Endometrial microvascular endothelial cells (primary cell): ENCODE data around the gene DEDD. TPM values are rescaled to one million over a fixed set of nuclear protein-coding genes. Genes with fewer than 3 reads are reported as not detected.

Experiments used
- in situ Hi-C: cut with HindIII; loops from 2 replicates; pipeline ENCODE4 v1.10.0; 2017; ENCODE audit warnings: low sequenced_read_pairs, low pct_unique_long_range_greater_than_20kb; ENCODE audit errors: inconsistent ontology term
- total RNA-seq: library from RNA; depleted of rRNA; stranded (reverse); fragments of >200 nt; gene quantifications from one replicate; pipeline ENCODE4 v1.2.3, GENCODE V29; 2015; ENCODE audit errors: inconsistent ontology term

The DEDD gene
- total RNA-seq, 1 donor from 2014 or later: 28.3 TPM

DNA sequence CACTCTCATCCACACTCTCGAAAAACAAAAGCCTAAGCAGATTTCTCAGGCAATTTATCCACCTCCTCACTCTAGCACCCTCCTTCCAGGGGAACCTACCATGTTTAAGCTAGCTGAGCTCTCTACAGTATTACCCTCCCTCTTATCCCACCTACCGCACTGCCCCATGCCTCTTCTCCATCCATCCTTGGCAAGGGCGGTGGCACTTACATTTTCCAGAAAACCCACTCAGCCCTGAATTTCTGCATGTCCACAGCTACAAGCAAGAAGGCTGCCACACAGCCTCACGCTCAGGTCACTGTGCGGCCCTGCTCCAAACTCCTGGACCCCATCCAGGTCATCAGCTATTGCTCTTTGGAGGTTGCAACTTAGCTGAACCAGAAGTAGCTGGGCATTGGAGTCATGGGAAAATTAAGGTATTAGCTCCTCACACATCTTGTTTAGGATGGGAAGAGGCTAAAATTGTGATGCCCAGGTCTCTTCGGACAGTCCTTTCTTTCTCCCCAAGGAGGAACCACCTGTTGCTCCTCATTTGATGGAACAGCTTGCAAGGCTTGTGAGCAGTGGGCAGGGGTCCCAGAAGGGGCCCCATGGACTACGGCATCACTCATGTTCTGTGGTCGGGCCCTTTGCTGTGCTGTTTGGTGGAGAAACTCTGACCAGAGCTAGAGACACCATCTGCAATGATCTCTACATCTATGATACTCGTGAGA, 33.2 kb downstream of the DEDD start:
- in situ Hi-C loops: loop anchor here (10.0 kb wide), 1 partner anchor 54 kb away; the partner anchor contains the start of gene USF1

DNA sequence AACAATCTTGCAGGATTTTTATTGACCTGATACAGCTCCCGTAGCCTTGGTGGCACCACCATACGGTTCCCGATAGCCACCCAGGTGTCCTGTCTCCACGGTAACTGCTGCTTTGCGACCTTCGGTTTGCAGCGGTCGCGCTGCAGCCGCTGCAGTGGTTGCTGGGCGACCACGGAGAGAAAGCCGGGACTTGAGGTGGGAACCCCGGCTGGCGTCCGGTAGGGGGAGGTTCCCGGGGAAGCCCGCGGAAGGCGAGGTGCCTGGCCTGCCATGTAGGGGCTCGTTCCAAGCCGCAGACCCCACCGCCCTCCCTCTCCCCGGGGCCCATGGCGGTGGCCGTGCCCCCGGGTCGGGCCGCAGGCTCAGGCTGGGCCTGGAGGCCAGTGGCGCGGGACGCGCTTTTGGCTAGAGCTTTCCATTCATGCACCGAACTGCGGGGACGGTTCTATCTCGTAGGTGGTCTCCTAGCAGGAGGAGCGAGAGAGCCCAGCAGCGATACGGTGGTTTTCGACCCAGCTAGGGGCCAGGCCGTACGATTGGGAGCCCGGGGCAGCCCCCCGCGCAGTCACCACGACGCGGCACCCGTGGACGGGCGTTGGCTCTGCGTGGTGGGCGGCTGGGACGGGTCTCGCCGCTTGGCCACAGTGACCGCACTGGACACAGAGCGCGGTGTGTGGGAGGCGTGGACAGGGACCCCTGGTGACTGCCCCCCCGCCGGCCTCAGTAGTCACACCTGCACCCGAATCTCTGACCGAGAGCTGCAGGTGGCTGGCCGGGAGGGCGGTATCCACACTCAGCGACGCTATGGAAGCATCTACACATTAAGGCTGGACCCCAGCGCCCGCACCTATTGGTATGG, 34.0 kb downstream of the DEDD start, which contains the start of gene KLHDC9:
Gene KLHDC9 (plus strand): TSS at position 152 of the 859 bp plus-strand sequence. CDS start 175 bp downstream, at position 327.
- in situ Hi-C loops: loop anchor here (10.0 kb wide), 1 partner anchor 54 kb away; the partner anchor contains the start of gene USF1

DNA sequence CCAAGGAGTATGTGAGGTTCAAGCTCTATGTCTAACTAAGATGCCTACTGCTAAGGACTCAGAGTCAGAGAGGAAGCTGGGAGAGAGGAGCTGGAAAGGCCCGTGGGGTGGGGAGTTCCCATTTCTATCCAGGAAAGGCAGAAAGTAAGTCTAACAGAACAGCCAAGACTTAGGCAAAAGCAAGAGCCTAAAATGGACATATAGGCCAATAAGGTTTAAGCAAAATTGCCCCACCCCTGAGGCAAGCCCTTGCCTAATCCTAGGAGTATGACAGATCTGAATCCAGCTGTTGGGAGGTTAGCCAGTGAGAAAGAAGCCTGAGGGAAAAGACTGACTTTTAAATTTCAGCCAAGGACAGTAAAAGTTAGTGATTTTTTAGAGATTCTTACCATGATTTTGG, 35.9 kb downstream of the DEDD start:
- in situ Hi-C loops: loop anchor here (10.0 kb wide), 1 partner anchor 52 kb away; the partner anchor contains the start of gene USF1

DNA sequence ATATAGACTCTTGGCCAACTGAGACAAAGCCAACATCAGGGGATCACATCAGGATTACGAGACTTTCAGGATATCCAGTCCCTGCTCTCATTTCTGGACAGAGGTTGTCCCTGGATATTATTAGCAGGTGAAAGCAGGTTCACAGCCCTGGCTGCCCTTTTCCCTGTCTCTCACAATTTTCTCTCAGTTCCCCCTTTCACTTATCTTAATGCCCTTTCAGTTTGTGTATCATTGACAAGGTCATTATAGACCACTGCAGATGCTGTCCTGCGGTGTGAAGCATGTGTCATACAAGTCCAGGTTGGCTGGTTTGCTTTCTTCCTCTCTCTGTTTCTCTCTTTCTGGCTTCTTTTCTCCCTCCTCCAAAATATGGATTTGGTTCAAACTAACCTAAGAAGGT, 36.5 kb downstream of the DEDD start:
- in situ Hi-C loops: loop anchor here (10.0 kb wide), 1 partner anchor 51 kb away; the partner anchor contains the start of gene USF1

DNA sequence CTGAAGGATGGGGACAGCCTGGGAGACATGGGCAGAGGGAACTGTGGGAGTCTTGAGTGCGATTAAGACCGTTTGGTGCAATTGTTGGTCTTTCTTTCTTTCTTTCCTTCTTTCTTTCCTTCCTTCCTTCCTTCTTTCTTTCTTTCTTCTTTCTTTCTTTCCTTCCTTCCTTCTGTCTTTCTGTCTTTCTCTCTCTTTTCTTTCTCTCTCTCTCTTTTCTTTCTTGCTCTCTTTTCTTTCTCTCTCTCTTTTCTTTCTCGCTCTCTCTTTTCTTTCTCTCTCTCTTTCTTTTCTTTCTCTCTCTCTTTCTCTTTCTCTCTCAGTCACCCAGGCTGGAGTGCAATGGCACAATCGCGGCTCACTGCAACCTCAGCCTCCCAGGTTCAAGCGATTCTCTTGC, 37.2 kb downstream of the DEDD start:
- in situ Hi-C loops: loop anchor here (10.0 kb wide), 1 partner anchor 50 kb away; the partner anchor contains the start of gene USF1

DNA sequence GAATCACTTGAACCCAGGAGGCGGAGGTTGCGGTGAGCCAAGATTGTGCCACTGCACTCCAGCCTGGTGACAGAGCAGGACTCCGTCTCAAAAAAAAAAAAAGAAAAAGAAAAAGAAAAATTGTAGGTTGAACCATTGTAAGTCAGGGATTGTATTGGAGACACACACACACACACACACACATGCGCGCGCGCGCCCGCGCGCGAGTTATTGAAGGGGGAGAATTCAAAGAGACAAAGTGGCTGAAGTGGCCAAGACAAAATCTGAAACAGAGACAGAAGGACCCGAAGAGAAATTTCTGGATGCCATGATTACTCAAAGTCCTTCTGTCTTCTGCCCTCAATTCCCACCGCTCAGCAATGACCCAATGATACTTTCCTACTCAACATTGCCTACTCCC, 38.0 kb downstream of the DEDD start:
- in situ Hi-C loops: loop anchor here (10.0 kb wide), 1 partner anchor 50 kb away; the partner anchor contains the start of gene USF1

DNA sequence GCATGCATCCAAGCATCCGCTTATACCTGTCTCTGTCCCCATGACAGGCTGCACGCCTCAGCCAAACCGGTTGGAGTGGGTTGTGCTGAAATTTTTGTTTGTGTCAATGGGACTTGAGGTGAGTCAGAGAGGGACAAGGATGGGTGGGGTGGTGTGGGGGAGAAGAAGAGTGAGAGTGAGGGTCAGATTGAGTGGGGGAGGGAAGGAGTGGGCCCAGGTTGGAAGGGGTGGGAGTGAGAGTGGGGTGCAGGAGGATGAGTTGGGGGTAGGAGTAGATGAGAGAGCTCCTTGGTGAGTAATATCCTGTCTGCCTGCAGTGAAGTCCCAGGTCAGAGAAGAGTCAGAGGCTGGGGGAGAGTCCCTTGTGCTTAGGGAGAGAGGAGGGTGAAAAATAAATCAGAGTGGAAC, 39.8 kb downstream of the DEDD start:
- in situ Hi-C loops: loop anchor here (10.0 kb wide), 1 partner anchor 48 kb away; the partner anchor contains the start of gene USF1

DNA sequence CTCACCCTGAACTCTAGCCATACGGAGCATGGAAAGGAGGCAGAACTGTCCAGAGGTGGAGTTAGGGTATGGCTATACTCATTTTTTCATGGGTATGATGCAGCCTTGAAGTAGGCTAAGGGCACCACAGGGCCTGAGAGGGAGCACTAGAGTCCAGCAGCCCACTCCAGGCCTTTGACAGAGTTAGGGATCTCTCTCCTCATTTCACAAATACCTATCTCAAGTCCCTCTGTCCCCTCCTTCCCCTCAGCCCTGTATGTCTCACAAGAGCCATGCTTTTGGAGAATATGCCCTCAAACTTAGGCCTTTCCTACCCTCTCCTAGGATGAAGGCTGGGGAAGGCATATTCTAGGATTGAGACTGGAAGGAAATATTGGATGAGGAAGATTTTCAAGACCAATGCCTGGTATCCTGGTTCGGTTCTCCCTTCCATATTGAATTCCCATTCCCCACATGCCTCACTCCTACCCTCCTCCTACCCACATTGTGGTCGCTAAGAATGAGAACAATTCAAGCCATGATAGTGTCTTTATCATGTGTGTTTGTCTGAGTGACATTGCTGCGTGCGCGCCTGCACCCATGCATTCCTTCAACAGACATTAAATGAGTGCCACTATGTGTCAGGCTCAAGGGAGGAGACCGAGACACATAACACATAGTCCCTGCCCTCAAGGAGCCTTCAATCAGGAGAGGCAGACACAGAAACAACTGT, 40.5 kb downstream of the DEDD start:
- in situ Hi-C loops: loop anchor here (10.0 kb wide), 1 partner anchor 47 kb away; the partner anchor contains the start of gene USF1

DNA sequence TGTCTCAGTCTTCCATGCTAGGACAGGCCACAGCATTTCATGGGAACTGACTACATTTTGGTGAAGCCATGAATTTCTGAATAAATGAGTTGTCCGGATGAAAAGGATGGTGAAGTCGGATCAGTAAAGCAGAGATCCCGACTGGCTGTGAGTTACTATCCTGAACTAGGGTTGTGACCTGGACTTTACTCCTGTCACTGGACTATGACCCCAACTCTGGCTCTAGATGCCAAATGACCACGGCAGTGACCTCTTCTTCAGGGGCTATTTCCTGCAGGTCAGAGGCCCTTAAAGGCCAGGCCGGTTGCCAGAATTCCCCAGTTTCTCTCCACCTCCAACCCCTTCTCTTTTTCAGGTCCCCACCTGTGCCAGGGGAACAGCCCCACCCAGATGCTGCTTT, 41.4 kb downstream of the DEDD start:
- in situ Hi-C loops: loop anchor here (10.0 kb wide), 1 partner anchor 46 kb away; the partner anchor contains the start of gene USF1

DNA sequence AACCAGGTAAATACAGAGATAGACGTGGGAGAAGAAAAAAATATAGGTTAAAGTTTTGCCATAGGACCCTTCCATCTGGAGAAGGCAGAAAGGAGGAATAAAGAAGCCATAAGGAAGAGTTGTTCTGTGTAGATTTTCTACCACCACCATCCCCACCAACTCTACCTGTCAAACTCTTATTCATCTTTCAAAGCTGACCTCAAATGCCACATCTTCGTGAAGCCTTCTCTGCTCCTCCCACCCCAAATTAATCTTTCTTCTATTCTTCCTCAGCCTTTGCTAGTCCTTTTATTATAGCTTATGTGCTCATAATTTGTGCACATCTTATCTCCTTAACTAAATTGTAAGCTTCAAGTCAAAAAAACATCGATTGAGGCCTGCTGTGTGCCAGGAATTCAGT, 41.9 kb downstream of the DEDD start:
- in situ Hi-C loops: loop anchor here (10.0 kb wide), 1 partner anchor 46 kb away; the partner anchor contains the start of gene USF1

DNA sequence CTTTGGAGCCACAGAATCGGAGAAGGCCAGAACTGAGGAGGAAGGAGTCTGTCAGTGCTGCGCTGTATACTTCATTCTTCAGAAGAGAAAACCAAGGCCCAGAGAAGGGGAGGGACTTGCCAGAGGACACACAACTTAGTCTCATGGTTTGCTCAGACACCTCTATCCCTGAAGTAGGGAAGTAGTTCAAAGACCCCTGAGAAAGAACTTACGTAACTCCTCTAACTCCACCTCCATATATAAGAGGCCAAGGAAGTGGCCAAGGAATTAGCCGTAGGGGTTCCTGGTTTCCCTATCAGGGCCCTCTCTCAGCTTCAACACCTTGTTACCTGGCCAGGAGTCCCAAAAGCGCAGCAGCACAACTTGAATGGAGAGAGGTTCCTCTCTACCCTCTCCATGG, 42.5 kb downstream of the DEDD start:
- in situ Hi-C loops: loop anchor here (10.0 kb wide), 1 partner anchor 45 kb away; the partner anchor contains the start of gene USF1

DNA sequence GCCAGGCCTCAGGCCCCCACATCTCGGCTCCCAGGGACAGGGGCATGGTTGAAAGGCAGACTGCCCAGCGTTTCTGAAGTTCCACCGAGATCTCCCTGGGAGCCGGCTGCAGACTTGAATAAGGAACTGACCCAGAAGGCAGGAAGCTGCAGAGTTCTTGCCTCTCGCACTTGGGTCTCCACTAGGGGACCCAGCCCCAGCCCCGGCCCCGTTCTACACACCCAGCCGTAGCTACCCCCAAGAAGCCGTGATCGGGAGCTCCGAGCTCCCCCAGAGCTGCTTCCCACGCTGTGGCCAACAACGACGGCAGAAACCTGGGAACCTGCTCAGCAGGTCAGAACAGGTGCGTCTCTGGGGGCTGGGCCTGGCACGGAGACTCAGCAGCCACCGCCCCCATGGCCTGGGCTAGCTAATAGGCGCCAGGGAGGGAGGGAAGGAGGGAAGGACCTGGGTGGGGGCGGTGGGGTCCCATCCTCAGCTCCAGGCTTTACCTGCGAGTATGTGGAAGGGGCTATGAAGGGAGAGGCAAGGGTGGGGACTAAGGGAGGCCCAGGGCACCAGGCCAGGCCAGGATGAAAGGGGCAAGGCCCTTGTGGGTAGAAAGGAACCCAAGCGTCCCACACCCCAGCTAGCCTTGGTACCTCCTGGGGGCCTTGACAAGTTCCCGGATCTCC, 43.1 kb downstream of the DEDD start, which contains the start of gene NECTIN4:
Gene NECTIN4 (minus strand): TSS at position 308 of the 674 bp plus-strand sequence. CDS start 262 bp downstream, at position 46.
- in situ Hi-C loops: no loop called here

DNA sequence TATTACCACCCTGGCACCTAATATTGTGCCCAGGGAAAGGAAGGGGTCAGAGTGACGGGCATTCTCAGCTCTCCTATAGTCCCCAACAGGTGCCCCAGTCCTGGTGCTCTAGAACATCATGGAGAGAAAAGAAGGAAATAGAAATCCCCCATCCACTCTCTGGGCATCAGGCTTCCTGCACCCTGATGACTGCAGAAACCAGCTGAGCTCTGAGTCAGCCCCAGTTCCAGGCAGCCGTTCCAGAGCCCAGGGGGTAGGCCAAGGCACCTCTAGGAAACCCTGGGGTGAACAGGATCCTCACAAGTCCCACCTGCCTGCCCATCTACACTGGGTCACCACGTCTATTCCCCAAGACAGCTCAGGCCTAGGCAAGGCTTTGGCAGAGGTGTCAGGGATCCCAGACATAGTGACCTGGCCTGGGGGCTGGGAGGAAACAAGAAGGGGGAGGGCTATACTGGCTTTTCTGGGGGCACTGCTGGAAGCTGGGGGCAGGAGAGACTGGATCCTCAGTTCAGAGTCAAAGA, 43.8 kb downstream of the DEDD start:
- in situ Hi-C loops: no loop called here

DNA sequence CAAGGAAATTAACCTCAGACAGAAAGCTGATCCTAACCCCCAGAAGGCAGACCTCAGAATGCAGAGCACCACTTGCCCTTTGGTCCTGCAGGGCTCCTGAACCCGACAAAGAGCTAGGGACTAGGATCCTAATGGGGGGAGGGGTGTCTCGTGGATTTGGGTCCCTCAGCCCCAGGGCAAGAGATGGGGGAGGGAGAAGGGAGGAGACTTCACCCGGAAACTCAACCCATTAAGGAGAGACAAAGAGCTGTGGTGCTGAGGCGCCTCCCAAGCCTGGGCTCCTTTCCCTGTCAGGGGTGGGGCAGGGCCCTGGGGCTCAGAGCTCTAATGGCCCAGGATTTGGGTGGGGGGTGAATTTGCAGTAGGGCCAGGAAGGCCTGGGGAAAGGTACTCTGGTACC, 46.0 kb downstream of the DEDD start:
- in situ Hi-C loops: no loop called here

DNA sequence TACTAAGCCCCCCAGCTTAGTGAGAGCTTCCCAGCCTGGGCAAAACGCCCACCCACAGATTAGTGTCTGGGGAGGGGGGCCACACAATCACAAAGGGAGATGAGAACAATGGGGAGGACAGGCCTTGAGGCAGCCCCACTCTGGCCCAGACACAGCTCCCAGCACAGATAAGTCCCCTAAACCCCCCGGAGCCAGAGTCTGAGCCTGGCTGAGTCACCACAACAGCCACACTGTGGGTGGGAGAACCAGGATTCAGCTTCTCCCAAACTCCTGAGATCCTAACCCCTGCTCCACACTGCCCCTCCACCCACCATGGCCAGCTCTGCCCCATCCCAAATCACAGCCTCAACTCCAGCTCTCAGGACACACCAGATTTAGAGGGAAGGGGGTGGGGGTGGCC, 47.3 kb downstream of the DEDD start:
- in situ Hi-C loops: no loop called here

DNA sequence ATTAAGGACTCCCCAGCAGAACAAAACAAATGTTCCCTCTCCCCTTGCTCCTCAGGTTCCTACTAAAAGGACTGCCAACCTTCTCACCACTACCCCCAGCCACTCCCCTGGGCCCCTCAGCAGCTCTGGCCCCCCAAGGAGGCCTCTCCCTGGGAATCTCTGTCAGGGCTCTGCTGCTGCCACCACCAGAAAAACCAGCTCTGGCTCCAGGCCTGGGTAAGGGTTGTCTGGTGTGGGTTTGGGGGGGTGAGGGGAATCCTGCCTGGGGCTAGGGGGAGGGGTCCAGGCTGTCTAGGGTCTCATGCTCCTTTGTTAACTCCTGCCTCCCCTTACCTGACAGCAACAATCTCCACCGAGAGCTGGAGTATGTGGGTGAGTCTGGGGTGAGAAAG, 47.9 kb downstream of the DEDD start:
- in situ Hi-C loops: no loop called here

DNA sequence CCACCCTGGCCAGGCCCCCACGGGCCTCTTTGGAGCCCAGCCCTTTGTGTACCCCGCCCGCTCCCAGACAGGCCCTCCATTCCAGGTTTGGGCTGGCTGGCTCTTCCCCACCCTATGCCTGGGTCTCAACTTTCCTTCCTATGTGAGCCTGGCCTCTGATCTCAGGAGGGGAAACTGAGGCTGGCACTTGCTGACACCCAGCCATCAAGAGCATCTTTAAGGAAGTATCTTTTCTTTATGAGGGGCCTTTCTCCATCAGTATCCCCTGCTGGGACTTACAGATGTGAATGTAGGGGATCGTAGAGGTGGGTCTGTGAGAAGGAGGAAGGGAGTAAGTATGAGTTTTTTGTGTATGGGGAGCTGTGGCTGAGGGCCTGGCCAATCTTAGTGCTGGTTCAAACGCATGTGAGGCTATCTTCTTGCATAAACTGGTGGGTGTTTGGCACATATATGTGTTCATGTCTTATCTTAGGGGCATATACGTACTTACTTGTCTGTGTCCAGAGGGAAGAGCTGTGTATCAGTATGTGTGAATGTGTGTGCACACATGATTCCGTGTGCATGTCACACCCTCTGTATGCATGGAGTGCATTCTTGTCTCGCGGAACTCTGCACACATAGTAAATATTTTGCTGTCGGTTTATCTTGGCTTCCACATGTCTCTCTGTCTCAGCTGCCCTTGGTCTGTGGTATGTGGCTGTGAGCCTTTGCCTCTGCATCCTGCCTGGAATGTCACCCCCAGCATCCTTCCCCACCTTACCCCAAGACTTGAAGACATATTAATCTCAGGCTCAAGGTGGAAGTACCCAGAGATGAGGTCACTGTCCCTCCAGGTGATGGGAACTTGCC, 48.5 kb downstream of the DEDD start:
- in situ Hi-C loops: no loop called here
